ENCODE data around the gene ST3GAL5.

DNA sequence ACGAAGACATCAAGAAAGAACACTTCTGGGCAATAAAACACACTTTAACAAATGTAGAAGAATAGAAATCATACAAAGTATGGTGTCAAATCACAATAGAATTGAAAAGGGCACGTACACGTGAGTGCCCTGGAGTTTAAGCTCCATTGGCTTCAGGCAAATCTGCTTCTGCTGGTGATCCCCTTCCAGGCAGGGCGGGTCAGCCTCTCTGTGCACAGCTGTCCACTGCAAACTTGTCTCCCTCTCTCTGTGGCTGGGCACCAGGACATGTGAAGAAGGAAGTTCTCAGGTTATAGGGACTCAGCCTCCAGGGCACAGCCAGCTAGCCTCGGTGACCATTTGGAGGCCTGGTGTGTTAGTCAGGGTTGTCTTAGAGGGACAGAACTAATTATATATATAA is 66.0 kb downstream of the ST3GAL5 start:
- TF ChIP-seq, protein P1, sequence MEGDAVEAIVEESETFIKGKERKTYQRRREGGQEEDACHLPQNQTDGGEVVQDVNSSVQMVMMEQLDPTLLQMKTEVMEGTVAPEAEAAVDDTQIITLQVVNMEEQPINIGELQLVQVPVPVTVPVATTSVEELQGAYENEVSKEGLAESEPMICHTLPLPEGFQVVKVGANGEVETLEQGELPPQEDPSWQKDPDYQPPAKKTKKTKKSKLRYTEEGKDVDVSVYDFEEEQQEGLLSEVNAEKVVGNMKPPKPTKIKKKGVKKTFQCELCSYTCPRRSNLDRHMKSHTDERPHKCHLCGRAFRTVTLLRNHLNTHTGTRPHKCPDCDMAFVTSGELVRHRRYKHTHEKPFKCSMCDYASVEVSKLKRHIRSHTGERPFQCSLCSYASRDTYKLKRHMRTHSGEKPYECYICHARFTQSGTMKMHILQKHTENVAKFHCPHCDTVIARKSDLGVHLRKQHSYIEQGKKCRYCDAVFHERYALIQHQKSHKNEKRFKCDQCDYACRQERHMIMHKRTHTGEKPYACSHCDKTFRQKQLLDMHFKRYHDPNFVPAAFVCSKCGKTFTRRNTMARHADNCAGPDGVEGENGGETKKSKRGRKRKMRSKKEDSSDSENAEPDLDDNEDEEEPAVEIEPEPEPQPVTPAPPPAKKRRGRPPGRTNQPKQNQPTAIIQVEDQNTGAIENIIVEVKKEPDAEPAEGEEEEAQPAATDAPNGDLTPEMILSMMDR (IDR thresholded peaks at IDR 0.05; ENCODE audit: low read length), result no peak
- TF ChIP-seq EZH2 (optimal IDR thresholded peaks at IDR 0.05; ENCODE audit: low read depth, low read length), result no peak
- no peak for TF ChIP-seq EZH2phosphoT487 (IDR thresholded peaks at IDR 0.05; ENCODE audit: low read length)
